HG03469 (cell line): ENCODE data around the gene KCNN1.
"Not testable (repeated sequence)": the region's sequence is repeated elsewhere in the genome, so short reads cannot be mapped to it uniquely, and the experiment has no call there.

Experiments used
- ATAC-seq: cut with Tn5 transposase; IDR thresholded peaks from one replicate; pipeline ENCODE4 v1.9.1; 2021; ENCODE audit warnings: mild to moderate bottlenecking, moderate library complexity, moderate number of reproducible peaks; ENCODE audit not compliant: unreplicated experiment

The KCNN1 gene

DNA sequence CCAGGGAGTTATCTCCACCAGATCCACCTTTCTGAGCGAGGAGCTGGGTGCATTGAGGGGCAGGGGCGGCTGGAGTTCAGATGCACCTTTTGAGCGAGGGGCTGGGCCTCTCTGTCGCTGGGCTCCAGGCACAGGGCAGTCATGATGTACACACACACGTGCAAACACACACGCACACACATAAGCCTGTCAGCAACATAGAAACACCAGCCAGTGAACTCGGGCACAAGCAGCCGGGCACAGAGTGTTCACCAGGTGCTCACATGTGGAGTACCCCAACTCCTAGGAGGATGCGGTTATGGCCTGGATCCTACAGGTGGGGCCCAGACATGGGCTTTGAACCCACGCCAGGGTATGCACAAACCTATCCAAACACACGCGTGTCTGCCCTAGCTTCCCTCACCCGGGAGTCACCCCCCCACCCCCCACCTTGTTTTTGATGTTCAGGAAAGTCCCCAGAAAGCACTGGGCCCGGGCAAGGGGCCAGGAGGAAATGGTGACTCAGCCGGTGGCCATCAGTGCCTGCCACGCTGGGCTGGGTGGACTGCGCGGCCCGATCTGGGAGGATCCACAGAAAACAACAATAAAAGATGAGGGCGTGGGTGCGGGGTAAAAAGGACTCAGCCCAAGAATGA is 54.3 kb downstream of the KCNN1 start:
- ATAC-seq: no peak

- ATAC-seq: no peak
Observed at GRCh38 chr19:18023622-18024251, 56.8 kb downstream of the KCNN1 start.

DNA sequence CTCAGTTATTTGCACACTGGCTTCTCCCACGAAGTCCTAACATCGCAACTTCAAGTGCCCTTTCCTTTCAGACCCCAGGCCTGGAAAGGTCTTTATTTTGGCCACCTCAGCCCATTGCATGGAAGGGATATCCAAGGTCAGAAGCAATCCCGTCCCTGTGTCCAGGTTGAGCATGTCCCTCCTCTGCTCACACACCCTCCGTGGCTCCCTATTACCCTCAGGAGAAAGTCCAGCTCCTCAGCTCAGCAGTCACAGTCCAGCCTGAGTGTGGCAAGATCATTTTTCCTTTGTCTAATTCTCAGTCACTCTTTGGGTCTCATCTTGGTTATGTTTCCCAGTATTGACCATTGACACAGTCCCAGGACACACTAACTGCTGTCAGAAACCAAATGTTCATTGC is 60.2 kb downstream of the KCNN1 start:
- ATAC-seq: no peak

DNA sequence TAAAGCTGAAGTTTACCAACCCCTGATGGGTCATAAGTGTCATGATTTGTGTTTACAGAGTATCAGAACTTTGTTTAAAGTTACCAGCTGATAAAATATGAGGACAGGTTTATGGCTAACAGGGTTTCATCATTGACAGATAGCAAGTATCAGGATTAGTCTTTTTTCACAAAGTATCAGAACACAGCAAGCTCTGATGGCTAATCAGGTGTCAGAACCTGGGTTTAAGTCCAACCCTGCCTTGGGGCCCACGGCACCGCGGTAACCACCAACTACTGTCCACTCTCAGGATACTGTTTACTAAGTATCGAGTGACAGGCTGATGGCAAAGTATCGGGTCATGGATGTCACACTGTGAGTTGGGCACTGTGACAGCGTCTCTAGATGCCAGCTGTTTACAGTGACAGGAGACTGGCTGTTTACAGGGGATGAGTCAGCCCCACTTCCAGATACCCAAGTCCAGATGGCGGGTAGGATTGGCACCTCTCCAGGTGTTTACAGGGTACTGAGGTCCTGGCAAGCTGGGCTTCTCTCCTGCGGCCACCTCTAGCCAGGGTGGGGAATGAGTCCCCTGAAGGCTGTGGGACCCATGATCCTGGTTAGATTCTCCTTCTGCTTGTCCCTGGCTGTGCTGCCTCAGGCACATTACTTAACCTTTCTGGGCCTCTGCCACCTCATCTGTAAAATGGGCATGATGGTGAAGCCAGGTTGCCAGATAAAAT is 62.9 kb downstream of the KCNN1 start:
- ATAC-seq: no peak

DNA sequence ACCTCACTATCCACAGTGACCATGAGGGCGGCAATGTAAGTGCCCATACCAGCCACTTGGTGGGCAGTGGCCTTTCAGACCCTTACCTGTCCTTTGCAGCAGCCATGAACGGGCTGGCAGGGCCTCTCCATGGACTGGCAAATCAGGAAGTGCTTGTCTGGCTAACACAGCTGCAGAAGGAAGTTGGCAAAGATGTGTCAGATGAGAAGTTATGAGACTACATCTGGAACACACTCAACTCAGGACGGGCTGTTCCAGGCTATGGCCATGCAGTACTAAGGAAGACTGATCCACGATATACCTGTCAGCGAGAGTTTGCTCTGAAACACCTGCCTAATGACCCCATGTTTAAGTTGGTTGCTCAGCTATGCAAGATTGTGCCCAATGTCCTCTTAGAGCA is 64.5 kb downstream of the KCNN1 start:
- not testable (repeated sequence) for ATAC-seq

DNA sequence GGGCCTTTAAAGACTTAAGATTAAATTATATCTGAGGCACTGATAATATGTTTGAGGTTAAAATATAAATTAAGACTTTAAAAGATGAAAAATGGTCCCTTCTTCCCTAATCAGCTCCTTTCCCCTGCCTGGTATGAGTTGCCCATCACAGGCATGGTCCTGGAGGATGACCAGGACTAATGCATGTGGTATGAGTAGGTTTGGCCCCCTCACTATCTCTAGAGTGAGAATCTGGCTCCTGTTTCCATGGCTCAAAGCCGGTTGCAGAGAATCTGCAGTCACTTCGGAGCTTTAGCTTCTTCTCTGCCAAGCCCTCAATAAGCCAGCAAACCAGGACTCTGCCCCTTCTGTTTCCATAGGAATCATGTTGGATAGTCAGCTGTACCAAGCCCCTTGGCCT is 65.2 kb downstream of the KCNN1 start:
- not testable (repeated sequence) for ATAC-seq

DNA sequence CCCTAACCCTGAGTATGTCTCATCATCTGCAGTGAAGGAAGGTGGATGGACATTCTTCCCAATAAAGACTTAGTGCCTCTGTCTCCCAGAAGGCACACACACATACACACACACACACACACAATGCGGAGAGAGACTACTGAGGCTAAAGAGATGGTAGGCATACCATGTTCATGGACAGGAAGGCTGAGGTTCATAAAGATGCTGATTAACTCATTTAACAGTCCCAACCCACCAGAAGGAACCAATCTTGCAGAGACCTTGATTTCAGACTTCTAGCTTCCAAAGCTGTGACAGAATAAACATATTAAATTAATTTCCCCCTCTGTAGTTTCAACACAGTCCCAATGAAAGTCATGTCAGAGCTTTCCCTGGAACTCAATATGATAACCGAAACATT is 74.1 kb downstream of the KCNN1 start:
- no peak for ATAC-seq

DNA sequence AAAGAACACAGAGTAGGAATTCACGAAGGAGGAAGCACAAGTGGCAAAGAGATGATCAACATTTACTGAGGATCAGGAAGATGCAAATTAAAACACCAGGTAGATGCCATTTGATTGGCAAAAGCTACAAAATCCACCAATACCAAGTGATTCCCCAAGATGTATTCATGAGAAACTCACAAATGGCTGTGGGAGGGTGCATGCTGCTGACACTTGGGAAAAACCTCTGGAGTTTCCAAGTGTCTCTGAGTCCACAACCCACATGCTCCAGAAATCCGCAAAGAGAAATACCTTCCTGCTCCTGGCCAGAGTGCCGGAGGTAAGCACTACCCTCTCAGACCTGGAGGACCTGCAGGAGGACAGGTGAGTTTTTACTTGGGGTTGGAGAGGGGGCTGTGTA is 76.8 kb downstream of the KCNN1 start:
- no peak for ATAC-seq

- peak; percentile 58 for ATAC-seq
Observed at GRCh38 chr19:18044825-18045304, 78.0 kb downstream of the KCNN1 start.

GRCh38 chr19:18045307-18046050 is 78.6 kb downstream of the KCNN1 start:
- no peak for ATAC-seq

DNA sequence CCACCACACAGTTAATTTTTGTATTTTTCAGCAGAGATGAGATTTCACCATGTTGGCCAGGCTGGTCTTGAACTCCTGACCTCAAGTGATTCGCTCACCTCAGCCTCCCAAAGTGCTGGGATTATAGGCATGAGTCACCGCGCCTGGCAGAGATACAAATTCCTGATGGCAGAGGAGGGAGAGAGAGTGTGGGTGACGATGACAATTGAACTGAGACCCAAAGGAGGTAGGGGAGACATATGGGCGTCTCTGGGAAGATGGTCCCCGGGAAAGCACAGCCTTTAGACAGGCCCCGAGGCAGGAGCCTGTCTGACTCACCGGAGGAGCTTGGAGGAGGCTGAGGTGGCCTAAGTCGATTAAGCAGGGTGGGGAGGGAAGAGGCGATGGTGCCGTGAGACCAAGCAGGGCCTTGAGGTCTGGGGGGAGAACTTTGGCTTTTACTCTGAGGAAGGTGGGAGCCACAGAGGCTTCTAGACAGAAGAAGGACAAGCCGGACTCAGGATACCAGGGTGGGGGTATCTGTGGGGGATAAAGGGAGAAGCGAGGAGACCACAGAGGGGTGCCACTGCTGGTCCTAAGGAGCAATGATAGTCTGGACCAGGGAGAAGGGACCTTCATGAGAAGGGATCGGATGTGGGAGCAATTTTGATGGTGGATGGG is 79.3 kb downstream of the KCNN1 start:
- ATAC-seq: no peak

- no peak for ATAC-seq
Observed at GRCh38 chr19:18049385-18049784, 82.5 kb downstream of the KCNN1 start.
